K562 (cell line): ENCODE results near the gene CCDC201. TPM values are rescaled to one million over a fixed set of nuclear protein-coding genes. Genes with fewer than 3 reads are reported as not detected.

Experiments
- ATAC-seq: fragments of 200-7000 bp; cut with Tn5 transposase; 3 replicates; pipeline ENCODE4 v1.9.1; 2020; ENCODE audit warnings: moderate library complexity
- BruUV-seq: library from RNA; stranded (reverse); fragments of 400-500 nt; replicated peaks from 2 replicates; lab custom pipeline; 2021; lab: Mats Ljungman, UMichigan
- CTCF ChIA-PET: fragments of 300-600 bp; formaldehyde crosslinking; extraction: SDS; loops from one replicate; lab custom pipeline; 2021; ENCODE audit warnings: low intra/inter-chr PET ratio; lab: Yijun Ruan, JAX
- POLR2A ChIA-PET: fragments of 300-600, 350-650 bp; sonication (Branson Sonifier 250); formaldehyde crosslinking; extraction: SDS; loops from one replicate; lab custom pipeline; 2021; ENCODE audit warnings: antibody characterized with exemption, inconsistent platforms; lab: Yijun Ruan, JAX
- DNase-seq, 4 experiments: peaks; one replicate each; pipeline versions ENCODE4 v3.0.0 to v3.0.0-alpha.2; 2011 to 2018; ENCODE audit warnings: low spot score in 3 of 4, mixed read lengths in 3 of 4; ENCODE audit errors: extremely low read depth in 1 of 4
- FAIRE-seq: peaks from 2 replicates; lab custom pipeline; 2011; peaks lifted over from hg19 to GRCh38; lab: Jason Lieb, UNC
- H2AFZ ChIP-seq: 2 replicates; pipeline ENCODE4 v1.6.0; 2011; ENCODE audit warnings: low read depth, low read length, control low read depth, inconsistent platforms
- H3K27ac ChIP-seq: fragments of 200-600 bp; 3 replicates; pipeline ENCODE4 v1.8.0; 2011; ENCODE audit warnings: low read depth, mild to moderate bottlenecking, control low read depth, inconsistent platforms, low read length, moderate library complexity, mixed read lengths; ENCODE audit errors: extremely low read depth
- H3K27me3 ChIP-seq, 2 experiments: fragments of 300-600 bp in 1 of 2; 2 replicates in 1 of 2; 3 replicates in 1 of 2; pipeline versions ENCODE4 v1.6.0 to v1.8.0; 2011; ENCODE audit warnings: inconsistent platforms in 2 of 2, low read length in 2 of 2, mild to moderate bottlenecking in 1 of 2, mixed read lengths in 1 of 2, moderate library complexity in 1 of 2; ENCODE audit not compliant: control insufficient read depth in 2 of 2, insufficient read depth in 2 of 2
- H3K36me3 ChIP-seq: fragments of 300-600 bp; 3 replicates; pipeline ENCODE4 v1.8.0; 2011; ENCODE audit warnings: mild to moderate bottlenecking, low read length, inconsistent platforms; ENCODE audit not compliant: control insufficient read depth, insufficient read depth
- H3K4me1 ChIP-seq, 2 experiments: fragments of 200-600 bp in 1 of 2; replicated peaks in 1 of 2; 2 replicates in 1 of 2; 3 replicates in 1 of 2; pipeline versions ENCODE4 v1.5.1 to v1.8.0; 2011; ENCODE audit warnings: inconsistent platforms in 2 of 2, low read length in 2 of 2, mild to moderate bottlenecking in 1 of 2, mixed read lengths in 1 of 2, moderate library complexity in 1 of 2; ENCODE audit not compliant: control insufficient read depth in 2 of 2, insufficient read depth in 2 of 2
- H3K4me2 ChIP-seq: 2 replicates; pipeline ENCODE4 v1.6.1; 2011; ENCODE audit warnings: low read length, control low read depth, inconsistent platforms, mixed read lengths; ENCODE audit not compliant: insufficient read depth
- H3K4me3 ChIP-seq: fragments of 200-600 bp; sonication (generic), shearing (Covaris generic); 2 replicates; pipeline ENCODE4 v1.5.1; 2016; ENCODE audit warnings: control low read depth, inconsistent platforms
- H3K79me2 ChIP-seq: fragments of 200-600 bp; 3 replicates; pipeline ENCODE4 v1.8.0; 2011; ENCODE audit warnings: low read length, inconsistent platforms; ENCODE audit not compliant: control insufficient read depth, insufficient read depth
- H3K9ac ChIP-seq, 2 experiments: 2 replicates each; pipeline versions ENCODE4 v1.6.0 to v1.6.1; 2011; ENCODE audit warnings: low read depth in 2 of 2, low read length in 2 of 2, control low read depth in 1 of 2, inconsistent platforms in 1 of 2, mild to moderate bottlenecking in 1 of 2, mixed read lengths in 1 of 2; ENCODE audit not compliant: insufficient read depth in 1 of 2
- H3K9me1 ChIP-seq: one replicate; pipeline ENCODE4 v1.6.0; 2011; ENCODE audit warnings: inconsistent platforms, mild to moderate bottlenecking, low read length, moderate library complexity; ENCODE audit not compliant: control insufficient read depth, insufficient read depth
- H3K9me3 ChIP-seq: replicated peaks from 2 replicates; pipeline ENCODE4 v1.5.1; 2011; ENCODE audit warnings: low read depth, low read length, inconsistent platforms; ENCODE audit not compliant: control insufficient read depth, insufficient read depth
- H4K20me1 ChIP-seq: replicated peaks from 2 replicates; pipeline ENCODE4 v1.6.1; 2011; ENCODE audit warnings: low read length, inconsistent platforms, mixed read lengths; ENCODE audit not compliant: control insufficient read depth, insufficient read depth
- CSDE1 ChIP-seq, 2 experiments: fragments of 450-650 bp; IDR thresholded peaks; 2 replicates each; pipeline ENCODE4 v1.6.1; 2016; ENCODE audit warnings: mild to moderate bottlenecking in 1 of 2
- CUX1 ChIP-seq: fragments of 200-800 bp; sonication (Bioruptor generic); IDR thresholded peaks from 2 replicates; pipeline ENCODE4 v1.6.1; 2016; ENCODE audit warnings: missing genetic modification characterization, missing compliant biosample characterization
- HNRNPH1 ChIP-seq: fragments of 200-400 bp; formaldehyde crosslinking; optimal IDR thresholded peaks from 2 replicates; pipeline ENCODE3; 2017; ENCODE audit warnings: low read depth, mild to moderate bottlenecking, low read length, moderate library complexity
- KLF16 ChIP-seq: IDR thresholded peaks from 2 replicates; pipeline ENCODE4 v1.6.1; 2016; ENCODE audit warnings: antibody characterized with exemption
- MIER1 ChIP-seq: fragments of 450-650 bp; IDR thresholded peaks from 2 replicates; pipeline ENCODE4 v1.6.1; 2016; ENCODE audit warnings: antibody characterized with exemption, mild to moderate bottlenecking, low read depth
- PCBP2 ChIP-seq: fragments of 200-400 bp; formaldehyde crosslinking; IDR thresholded peaks from 2 replicates; pipeline ENCODE4 v1.6.1; 2018; ENCODE audit warnings: low read length, low read depth, mild to moderate bottlenecking, moderate library complexity; ENCODE audit not compliant: poor library complexity, severe bottlenecking
- RAD21 ChIP-seq, 2 experiments: fragments of 250-450 bp in 1 of 2; fragments of 450-650 bp in 1 of 2; sonication (Bioruptor Pico) in 1 of 2; formaldehyde crosslinking in 1 of 2; IDR thresholded peaks in 1 of 2; conservative IDR thresholded peaks in 1 of 2; 2 replicates each; pipeline versions ENCODE4 v1.4.0 to v1.8.0; 2020 to 2022; ENCODE audit warnings: mild to moderate bottlenecking in 2 of 2, moderate library complexity in 1 of 2
- RBM39 ChIP-seq: fragments of 200-400 bp; formaldehyde crosslinking; optimal IDR thresholded peaks from 2 replicates; pipeline ENCODE3; 2018; ENCODE audit warnings: low read depth, low read length
- SMC3 ChIP-seq: conservative IDR thresholded peaks from 2 replicates; pipeline ENCODE4 v1.6.1; 2011; ENCODE audit warnings: low read depth, low read length, improper control_type of control experiment; ENCODE audit not compliant: insufficient read depth
- STAT5B ChIP-seq: fragments of 250-450 bp; sonication (Bioruptor Pico); IDR thresholded peaks from 2 replicates; pipeline ENCODE4 v1.8.0; 2021; ENCODE audit warnings: mild to moderate bottlenecking, inconsistent platforms
- WGBS: fragments of 100-300 bp; shearing (Covaris generic); methylation state at CpG from one replicate; pipeline ENCODE4 v1.1.6; 2016; ENCODE audit warnings: low coverage, mixed read lengths; ENCODE audit not compliant: insufficient coverage; ENCODE audit errors: missing lambda C conversion rate; 5-methylcytosine and 5-hydroxymethylcytosine counted together
- in situ Hi-C: fragments of 300-500 bp; cut with MboI; formaldehyde crosslinking; loops from 4 replicates; pipeline ENCODE4 v1.15.0; 2018; ENCODE audit warnings: inconsistent platforms, mixed read lengths
- intact Hi-C: fragments of 100-400 bp; cut with micrococcal nuclease; formaldehyde crosslinking; loops from 2 replicates; pipeline ENCODE4 v1.14.2; 2022
- polyA plus RNA-seq, 8 experiments: library from polyadenylated mRNA; depleted of rRNA in 4 of 8; stranded (reverse) in 5 of 8; unstranded in 3 of 8; fragments of >200 nt; fragmentation: Nextera tagmentation in 2 of 8; fragmentation: Illumina TruSeq in 1 of 8; extraction: Ambion mirVana in 2 of 8; extraction: Trizol in 1 of 8; gene quantifications; 2 replicates each; pipeline versions ENCODE4 v1.2.1 to v1.2.3, GENCODE V29; 2011 to 2014; ENCODE audit warnings: inconsistent platforms in 1 of 8, missing spikeins in 1 of 8
- total RNA-seq, 7 experiments: library from RNA; depleted of rRNA in 6 of 7; stranded (reverse); fragments of >200 nt in 6 of 7; fragmentation: Illumina TruSeq in 2 of 7; extraction: Trizol in 2 of 7; gene quantifications; 2 replicates each; pipeline versions ENCODE4 v1.2.1 to v1.2.3, GENCODE V29; 2011 to 2021; ENCODE audit warnings: low replicate concordance in 1 of 7
- TF ChIP-seq, protein P1 (sequence below), 3 experiments: IDR thresholded peaks in 2 of 3; conservative IDR thresholded peaks in 1 of 3; 2 replicates each; pipeline ENCODE4 v1.5.1; 2011 to 2012; ENCODE audit warnings: low read length in 3 of 3, mild to moderate bottlenecking in 3 of 3, control low read depth in 2 of 3, improper control_type of control experiment in 1 of 3, inconsistent platforms in 1 of 3, low read depth in 1 of 3, mixed read lengths in 1 of 3, moderate library complexity in 1 of 3; ENCODE audit not compliant: insufficient read depth in 2 of 3

The CCDC201 gene
- total and polyA plus RNA-seq, 9 of the 15 experiments (the other 6 are each of a cell fraction or from before 2014, with no cell fraction given), result not detected

GRCh38 chr7:45872116-45873034 is 507 bp downstream of the CCDC201 start:
- in situ Hi-C loops, result loop anchor here (25.0 kb wide), 1 partner anchor 710 kb away; the partner anchor contains the start of gene RAMP3
- CTCF ChIA-PET, result interaction anchor here (0.5 to 0.6 kb wide), 2 partner anchors 48 to 1389 kb away, joined by 3 read pairs; no protein-coding TSS in a partner anchor

More at GRCh38 chr7:45872116-45873034, 507 bp downstream of the CCDC201 start:
- Histone ChIP-seq H3K27me3 (no peaks in the 10 kb centered on the region), H2AFZ (no peak overlapping the region), H3K9me1 (no peaks in the 10 kb centered on the region), H3K36me3 (no peaks in the 10 kb centered on the region), H3K9ac (no peak overlapping the region), H3K4me1 (no peaks in the 10 kb centered on the region; a peak in 1 of 5 replicates), H3K79me2 (no peaks in the 10 kb centered on the region), H3K4me3 (no peak overlapping the region), H4K20me1 (no peaks in the 10 kb centered on the region), H3K4me2 (no peak overlapping the region), H3K27ac (no peak overlapping the region), H3K9me3 (no peaks in the 10 kb centered on the region)
- FAIRE-seq (peak; percentile 77), ATAC-seq (peak; percentile 94), DNase-seq (peak; percentile 30 to 57 (median 44))
- POLR2A ChIA-PET, result no interaction called here
- intact Hi-C loops, result no loop called here
- WGBS, result 3% methylated on average over 10 of the region's 10 CpGs
- TF ChIP-seq HNRNPH1, result no peak
- no peak for TF ChIP-seq STAT5B (CRISPR knock-in tag)
- TF ChIP-seq RBM39, result no peak
- TF ChIP-seq RAD21 (CRISPR knock-in tag; conservative IDR thresholded peaks at IDR 0.05 in 1 of 2, IDR thresholded peaks at IDR 0.05 in 1 of 2), result peak in 1 of 2 experiments; percentile 47; a peak in 3 of 4 replicates
- TF ChIP-seq CUX1, result no peak
- 0 out of 2 replicates have a peak, but pooled peaks have one; percentile 5 for TF ChIP-seq KLF16
- TF ChIP-seq, protein P1, sequence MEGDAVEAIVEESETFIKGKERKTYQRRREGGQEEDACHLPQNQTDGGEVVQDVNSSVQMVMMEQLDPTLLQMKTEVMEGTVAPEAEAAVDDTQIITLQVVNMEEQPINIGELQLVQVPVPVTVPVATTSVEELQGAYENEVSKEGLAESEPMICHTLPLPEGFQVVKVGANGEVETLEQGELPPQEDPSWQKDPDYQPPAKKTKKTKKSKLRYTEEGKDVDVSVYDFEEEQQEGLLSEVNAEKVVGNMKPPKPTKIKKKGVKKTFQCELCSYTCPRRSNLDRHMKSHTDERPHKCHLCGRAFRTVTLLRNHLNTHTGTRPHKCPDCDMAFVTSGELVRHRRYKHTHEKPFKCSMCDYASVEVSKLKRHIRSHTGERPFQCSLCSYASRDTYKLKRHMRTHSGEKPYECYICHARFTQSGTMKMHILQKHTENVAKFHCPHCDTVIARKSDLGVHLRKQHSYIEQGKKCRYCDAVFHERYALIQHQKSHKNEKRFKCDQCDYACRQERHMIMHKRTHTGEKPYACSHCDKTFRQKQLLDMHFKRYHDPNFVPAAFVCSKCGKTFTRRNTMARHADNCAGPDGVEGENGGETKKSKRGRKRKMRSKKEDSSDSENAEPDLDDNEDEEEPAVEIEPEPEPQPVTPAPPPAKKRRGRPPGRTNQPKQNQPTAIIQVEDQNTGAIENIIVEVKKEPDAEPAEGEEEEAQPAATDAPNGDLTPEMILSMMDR (IDR thresholded peaks at IDR 0.05 in 2 of 3, conservative IDR thresholded peaks at IDR 0.05 in 1 of 3; ENCODE audit: insufficient read depth in 2 of 3, low read depth in 1 of 3, low read length in 3 of 3), result peak; percentile 59 to 80 (median 68)
- 0 out of 2 replicates have a peak, but pooled peaks have one; percentile 11 for TF ChIP-seq SMC3
- no peak for TF ChIP-seq PCBP2
- no peak for TF ChIP-seq MIER1
- no peak for TF ChIP-seq CSDE1 (IDR thresholded peaks at IDR 0.05)
- no TSS peak for BruUV-seq
